Fibroblast of villous mesenchyme (primary cell): ENCODE data around the gene PCDHGC4. TPM values are rescaled to one million over a fixed set of nuclear protein-coding genes. Genes with fewer than 3 reads are reported as not detected.
A peak's percentile ranks its signal among the peaks of the same experiment; 100 is the strongest.

Source experiments
- DNase-seq: peaks from one replicate; pipeline ENCODE4 v3.0.0-alpha.2; 2010; ENCODE audit warnings: low read depth
- H3K4me3 ChIP-seq: 2 replicates; pipeline ENCODE4 v1.5.1; 2011; ENCODE audit warnings: low read depth, mild to moderate bottlenecking, low read length
- CTCF ChIP-seq: IDR thresholded peaks from 2 replicates; pipeline ENCODE4 v1.5.1; 2012; ENCODE audit warnings: low read depth, mild to moderate bottlenecking, low read length; ENCODE audit not compliant: insufficient read depth
- total RNA-seq: library from RNA; depleted of rRNA; stranded (reverse); fragments of >200 nt; gene quantifications from 2 replicates; pipeline ENCODE4 v1.2.3, GENCODE V29; 2012

The PCDHGC4 gene
- total RNA-seq, 1 donor, result 2.6 TPM

GRCh38 chr5:141483902-141484301, 928 bp upstream of the PCDHGC4 start:
- H3K4me3 ChIP-seq, result no peak overlapping the region
- TF ChIP-seq CTCF, result no peak

GRCh38 chr5:141484310-141484640, 555 bp upstream of the PCDHGC4 start:
- TF ChIP-seq CTCF, result no peak
- H3K4me3 ChIP-seq, result peak overlapping the region; percentile 41
- DNase-seq, result no peak

More at GRCh38 chr5:141483902-141484301, 928 bp upstream of the PCDHGC4 start:
- DNase-seq, result no peak

GRCh38 chr5:141485321-141486055, 658 bp downstream of the PCDHGC4 start:
- no peak overlapping the region for H3K4me3 ChIP-seq
- DNase-seq, result no peak
- no peak for TF ChIP-seq CTCF

- DNase-seq, result no peak
- TF ChIP-seq CTCF, result no peak
- no peak overlapping the region for H3K4me3 ChIP-seq
Measured at GRCh38 chr5:141486091-141486490, 1.3 kb downstream of the PCDHGC4 start.

- no peak for TF ChIP-seq CTCF
- DNase-seq, result no peak
- no peak overlapping the region for H3K4me3 ChIP-seq
Measured at GRCh38 chr5:141487131-141487530, 2.3 kb downstream of the PCDHGC4 start.

- H3K4me3 ChIP-seq, result no peak within 1 kb of the TSS
- TF ChIP-seq CTCF, result no peak
- peak; percentile 52 for DNase-seq
Measured at GRCh38 chr5:141488591-141489561, 4.0 kb downstream of the PCDHGC4 start, which contains the start of gene PCDHGC5. Gene PCDHGC5 (plus strand): TSS chr5:141489081. CDS start chr5:141489241, 160 bp downstream.
